B cell (primary cell): ENCODE measurements around the gene BOD1. TPM values are rescaled to one million over a fixed set of nuclear protein-coding genes. Genes with fewer than 3 reads are reported as not detected.

Experiments
- ATAC-seq: fragments of 200-7000 bp; cut with Tn5 transposase; one replicate; pipeline ENCODE4 v1.10.0; 2021; ENCODE audit warnings: low read depth, mild to moderate bottlenecking, moderate number of reproducible peaks, moderate library complexity
- CTCF ChIA-PET: fragments of 350-600 bp; sonication (Branson Sonifier 250); formaldehyde crosslinking; loops from one replicate; lab custom pipeline; 2021; ENCODE audit warnings: antibody characterized with exemption, inconsistent platforms; lab: Charles Lee
- POLR2A ChIA-PET: fragments of 350-600 bp; sonication (Branson Sonifier 250); formaldehyde crosslinking; loops from one replicate; lab custom pipeline; 2021; ENCODE audit warnings: antibody characterized with exemption; lab: Charles Lee
- DNase-seq: peaks from one replicate; pipeline ENCODE4 v3.0.0; 2013
- H2AFZ ChIP-seq: 2 replicates; pipeline ENCODE4 v1.6.1; 2012; ENCODE audit warnings: mild to moderate bottlenecking, low read depth, low read length; ENCODE audit not compliant: insufficient read depth, poor library complexity, severe bottlenecking
- H3K27ac ChIP-seq, 2 donors: 1 replicate in 1 of 2; 2 replicates in 1 of 2; pipeline ENCODE4 v1.5.1; 2012 to 2013; ENCODE audit warnings: low read length in 2 of 2, mild to moderate bottlenecking in 2 of 2, moderate library complexity in 1 of 2
- H3K27me3 ChIP-seq, 4 experiments: fragments of 200-600 bp in 1 of 4; sonication (generic) in 1 of 4; replicated peaks in 1 of 4; 1 replicate in 2 of 4; 2 replicates in 2 of 4; pipeline versions ENCODE4 v1.6.1 to v1.7.0; 2013 to 2016; ENCODE audit warnings: low read length in 3 of 4, mild to moderate bottlenecking in 2 of 4, mixed read lengths in 1 of 4, moderate library complexity in 1 of 4; ENCODE audit not compliant: insufficient read depth in 4 of 4, control insufficient read depth in 3 of 4; ENCODE audit errors: control extremely low read depth in 1 of 4
- H3K36me3 ChIP-seq, 2 experiments: replicated peaks in 1 of 2; 1 replicate in 1 of 2; 2 replicates in 1 of 2; pipeline versions ENCODE4 v1.6.1 to v1.7.1; 2013; ENCODE audit warnings: low read length in 1 of 2; ENCODE audit not compliant: insufficient read depth in 2 of 2, control insufficient read depth in 1 of 2; ENCODE audit errors: control extremely low read depth in 1 of 2, extremely low read depth in 1 of 2
- H3K4me1 ChIP-seq, 2 donors: fragments of 200-600 bp in 1 of 2; sonication (generic) in 1 of 2; 1 replicate in 1 of 2; 2 replicates in 1 of 2; pipeline versions ENCODE4 v1.5.1 to v1.6.1; 2013 to 2017; ENCODE audit warnings: low read length in 2 of 2; ENCODE audit not compliant: control insufficient read depth in 2 of 2, insufficient read depth in 2 of 2
- H3K4me2 ChIP-seq: replicated peaks from 2 replicates; pipeline ENCODE3; 2012; ENCODE audit warnings: mild to moderate bottlenecking, low read depth, low read length; ENCODE audit not compliant: poor library complexity, severe bottlenecking
- H3K4me3 ChIP-seq, 5 experiments: fragments of 200-600 bp in 1 of 5; sonication (generic) in 1 of 5; 1 replicate in 3 of 5; 2 replicates in 2 of 5; pipeline versions ENCODE4 v1.5.1 to v1.7.0; 2011 to 2016; ENCODE audit warnings: low read length in 4 of 5, mild to moderate bottlenecking in 4 of 5, low read depth in 2 of 5, control low read depth in 1 of 5, moderate library complexity in 1 of 5; ENCODE audit not compliant: insufficient read depth in 1 of 5; ENCODE audit errors: control extremely low read depth in 1 of 5, extremely low read depth in 1 of 5
- H3K79me2 ChIP-seq: fragments of 200-600 bp; sonication (generic); one replicate; pipeline ENCODE4 v1.6.0; 2016; ENCODE audit warnings: low read length; ENCODE audit not compliant: control insufficient read depth, insufficient read depth
- H3K9ac ChIP-seq: fragments of 200-600 bp; sonication (generic); 2 replicates; pipeline ENCODE4 v1.6.1; 2017; ENCODE audit warnings: mild to moderate bottlenecking, low read length, moderate library complexity
- H3K9me3 ChIP-seq, 3 donors: one replicate each; pipeline versions ENCODE4 v1.6.1 to v1.7.1; 2013; ENCODE audit warnings: low read length in 2 of 3; ENCODE audit not compliant: control insufficient read depth in 2 of 3, insufficient read depth in 1 of 3; ENCODE audit errors: control extremely low read depth in 1 of 3
- H4K20me1 ChIP-seq: 2 replicates; pipeline ENCODE4 v1.6.0; 2012; ENCODE audit warnings: mild to moderate bottlenecking, low read length; ENCODE audit not compliant: insufficient read depth, control insufficient read depth, poor library complexity, severe bottlenecking
- H3K27ac Mint-ChIP-seq: one replicate; pipeline ENCODE4 v1.8.0; 2021; ENCODE audit warnings: mixed read lengths
- H3K27me3 Mint-ChIP-seq: one replicate; pipeline ENCODE4 v1.8.0; 2021; ENCODE audit warnings: mixed read lengths
- H3K4me1 Mint-ChIP-seq: one replicate; pipeline ENCODE4 v1.8.0; 2021; ENCODE audit warnings: mixed read lengths
- H3K4me3 Mint-ChIP-seq: one replicate; pipeline ENCODE4 v1.8.0; 2021; ENCODE audit warnings: mixed read lengths
- H3K9me3 Mint-ChIP-seq: one replicate; pipeline ENCODE4 v1.8.0; 2022; ENCODE audit warnings: mixed read lengths; ENCODE audit not compliant: insufficient read depth
- CTCF ChIP-seq: fragments of 200-600 bp; IDR thresholded peaks from one replicate; pipeline ENCODE4 v1.8.0; 2022; ENCODE audit warnings: antibody characterized with exemption, mild to moderate bottlenecking
- EZH2 ChIP-seq: IDR thresholded peaks from 2 replicates; pipeline ENCODE4 v1.6.1; 2012; ENCODE audit warnings: borderline replicate concordance, low read depth, mild to moderate bottlenecking, moderate library complexity, low read length; ENCODE audit not compliant: insufficient read depth, poor library complexity, severe bottlenecking
- WGBS: methylation state at CpG from one replicate; pipeline ENCODE4 v1.1.5; 2013; ENCODE audit warnings: missing lambda C conversion rate; ENCODE audit not compliant: insufficient coverage; 5-methylcytosine and 5-hydroxymethylcytosine counted together
- intact Hi-C: fragments of 100-400 bp; cut with micrococcal nuclease; formaldehyde crosslinking; loops from one replicate; pipeline ENCODE4 v1.10.0; 2022
- polyA plus RNA-seq: library from polyadenylated mRNA; depleted of rRNA; stranded (reverse); fragments of >200 nt; gene quantifications from 2 replicates; pipeline ENCODE4 v1.2.3, GENCODE V29; 2012
- total RNA-seq, 2 donors: library from RNA; stranded (reverse); fragments of 120-200 nt in 1 of 2; gene quantifications; 1 replicate in 1 of 2; 2 replicates in 1 of 2; pipeline versions ENCODE4 v1.2.3 to v1.2.4, GENCODE V29; 2013 to 2022

Gene BOD1
- total and polyA plus RNA-seq, 2 donors (not counting 1 experiment from before 2014, with no cell fraction given), result 15.1 to 34.7 TPM

GRCh38 chr5:173572431-173573125, 43.9 kb downstream of the BOD1 start:
- WGBS, result 6% methylated on average over 3 of the region's 6 CpGs
- no peak for ATAC-seq
- Mint-ChIP-seq H3K27ac (no peak overlapping the region), H3K9me3 (peaks cover 3% of the 10 kb centered on the region), H3K4me3 (no peak overlapping the region), H3K27me3 (peaks cover 48% of the 10 kb centered on the region), H3K4me1 (peaks cover 7% of the 10 kb centered on the region)
- peak overlapping the region; percentile 49 for H3K4me2 ChIP-seq
- H3K9ac ChIP-seq, result no peak overlapping the region
- H3K27me3 ChIP-seq, result peaks cover 0 to 18% (median 0%) of the 10 kb centered on the region in 4 experiments
- no peaks in the 10 kb centered on the region for H3K79me2 ChIP-seq
- no peak for TF ChIP-seq CTCF
- no peak for TF ChIP-seq EZH2
- no peak for DNase-seq
- intact Hi-C loops, result loop anchor here (5.0 kb wide), 1 partner anchor 280 kb away; no protein-coding TSS in a partner anchor
- CTCF ChIA-PET, result interaction anchor here (0.8 to 1.2 kb wide), 12 partner anchors 10 to 865 kb away, joined by 3 to 8 read pairs (median 4); no protein-coding TSS in a partner anchor
- no peaks in the 10 kb centered on the region for H4K20me1 ChIP-seq
- no peaks in the 10 kb centered on the region for H3K36me3 ChIP-seq
- POLR2A ChIA-PET, result no interaction called here
- peaks cover 4 to 5% of the 10 kb centered on the region in 2 donors for H3K4me1 ChIP-seq
- H3K9me3 ChIP-seq, result peaks cover 0 to 7% (median 5%) of the 10 kb centered on the region in 3 donors
- H3K4me3 ChIP-seq, result no peak overlapping the region
- H3K27ac ChIP-seq, result no peak overlapping the region
- H2AFZ ChIP-seq, result peak overlapping the region; percentile 50
